Fibroblast of the aortic adventitia (primary cell): Measurements from ENCODE around the gene SEPHS1. TPM values are rescaled to one million over a fixed set of nuclear protein-coding genes. Genes with fewer than 3 reads are reported as not detected.

Source experiments
- DNase-seq: peaks from one replicate; pipeline ENCODE4 v3.0.0-alpha.2; 2010; ENCODE audit warnings: low read depth
- H3K4me3 ChIP-seq: 2 replicates; pipeline ENCODE4 v1.5.1; 2011; ENCODE audit warnings: low read depth, mild to moderate bottlenecking, control low read depth, low read length, moderate library complexity
- CTCF ChIP-seq: IDR thresholded peaks from 2 replicates; pipeline ENCODE4 v1.5.1; 2011; ENCODE audit warnings: mild to moderate bottlenecking, low read length, control low read depth, inconsistent platforms; ENCODE audit not compliant: insufficient read depth
- total RNA-seq: library from RNA; depleted of rRNA; stranded (reverse); fragments of >200 nt; gene quantifications from 2 replicates; pipeline ENCODE4 v1.2.3, GENCODE V29; 2012; ENCODE audit warnings: low replicate concordance

SEPHS1 gene
- total RNA-seq, 1 donor, result 35.2 TPM

- H3K4me3 ChIP-seq, result no peak overlapping the region
- no peak for DNase-seq
- TF ChIP-seq CTCF, result no peak
These were observed 40.0 kb downstream of the SEPHS1 start for GRCh38 chr10:13308096-13308495.

- no peak overlapping the region for H3K4me3 ChIP-seq
- TF ChIP-seq CTCF, result no peak
- no peak for DNase-seq
These were observed 42.0 kb downstream of the SEPHS1 start for GRCh38 chr10:13306103-13306502.

GRCh38 chr10:13302821-13303555 is 45.1 kb downstream of the SEPHS1 start:
- no peak for TF ChIP-seq CTCF
- no peak overlapping the region for H3K4me3 ChIP-seq
- no peak for DNase-seq

- peak within 1 kb of the TSS; percentile 77 for H3K4me3 ChIP-seq
- no peak for TF ChIP-seq CTCF
- DNase-seq, result peak; percentile 76
These were observed 48.4 kb downstream of the SEPHS1 start, which contains the start of gene PHYH for GRCh38 chr10:13299437-13300287. PHYH (minus strand) TSS chr10:13300064; CDS start chr10:13300042, 22 bp downstream.

GRCh38 chr10:13298748-13299436 is 49.2 kb downstream of the SEPHS1 start:
- TF ChIP-seq CTCF, result no peak
- peak overlapping the region; percentile 77 for H3K4me3 ChIP-seq
- no peak for DNase-seq

GRCh38 chr10:13296476-13296875 is 51.6 kb downstream of the SEPHS1 start:
- no peak overlapping the region for H3K4me3 ChIP-seq
- no peak for TF ChIP-seq CTCF
- no peak for DNase-seq
